ENCODE results near the gene COX19. TPM values are rescaled to one million over a fixed set of nuclear protein-coding genes. Genes with fewer than 3 reads are reported as not detected.

COX19 gene
- total RNA-seq, 4 donors from 2014 or later, result 6.3 to 13.3 (median 9.7) TPM

- Histone ChIP-seq H3K27ac (replicated peaks in 1 of 4) (no peak overlapping the region), H3K4me1 (peaks cover 16 to 46% (median 41%) of the 10 kb centered on the region in 4 donors), H3K9me3 (no peaks in the 10 kb centered on the region), H3K4me3 (no peak overlapping the region), H3K27me3 (peaks cover 0 to 8% (median 2%) of the 10 kb centered on the region in 4 donors), H3K36me3 (no peaks in the 10 kb centered on the region)
- intact Hi-C loops (cut with DNase I), result no loop called here
- TF ChIP-seq POLR2A (IDR thresholded peaks at IDR 0.05; ENCODE audit: low read depth) (no peak), POLR2AphosphoS5 (IDR thresholded peaks at IDR 0.05) (no peak)
- no peak for DNase-seq (ENCODE audit: extremely low spot score)
- 96% methylated on average over 5 of the region's 36 CpGs for WGBS
Measured at GRCh38 chr7:958221-959200, 16.8 kb downstream of the COX19 start.

GRCh38 chr7:957418-958220, 17.7 kb downstream of the COX19 start:
- Histone ChIP-seq H3K36me3 (no peaks in the 10 kb centered on the region), H3K4me1 (peaks cover 14 to 46% (median 41%) of the 10 kb centered on the region in 4 donors), H3K4me3 (no peak overlapping the region), H3K9me3 (no peaks in the 10 kb centered on the region), H3K27me3 (peaks cover 0 to 15% (median 3%) of the 10 kb centered on the region in 4 donors), H3K27ac (replicated peaks in 1 of 4) (no peak overlapping the region)
- no peak for DNase-seq (ENCODE audit: extremely low spot score)
- 86% methylated on average over 10 of the region's 32 CpGs for WGBS
- no peak for TF ChIP-seq EP300 (IDR thresholded peaks at IDR 0.05)
- no peak for TF ChIP-seq POLR2A (IDR thresholded peaks at IDR 0.05; ENCODE audit: low read depth)
- no peak for TF ChIP-seq CTCF (IDR thresholded peaks at IDR 0.05)
- intact Hi-C loops (cut with DNase I), result no loop called here

GRCh38 chr7:956031-956430, 19.3 kb downstream of the COX19 start:
- Histone ChIP-seq H3K27ac (replicated peaks in 1 of 4) (peak overlapping the region; percentile 81 to 95 (median 92)), H3K27me3 (peaks cover 0 to 22% (median 3%) of the 10 kb centered on the region in 4 donors), H3K4me3 (no peak overlapping the region), H3K9me3 (no peaks in the 10 kb centered on the region), H3K36me3 (no peaks in the 10 kb centered on the region), H3K4me1 (peaks cover 14 to 40% (median 39%) of the 10 kb centered on the region in 4 donors)
- TF ChIP-seq EP300 (IDR thresholded peaks at IDR 0.05) (no peak), POLR2A (IDR thresholded peaks at IDR 0.05; ENCODE audit: low read depth) (no peak), POLR2AphosphoS5 (IDR thresholded peaks at IDR 0.05) (no peak), CTCF (IDR thresholded peaks at IDR 0.05) (no peak)
- intact Hi-C loops (cut with DNase I), result no loop called here
- no peak for DNase-seq (ENCODE audit: extremely low spot score)
- 85% methylated on average over 10 of the region's 10 CpGs for WGBS

GRCh38 chr7:954330-955238, 20.8 kb downstream of the COX19 start, which contains the start of gene ADAP1:
TSS of gene ADAP1 (minus strand) at chr7:954680. CDS start at chr7:954477, 203 bp downstream.
- intact Hi-C loops (cut with DNase I), result loop anchor here (5.0 kb wide), 1 partner anchor 42 kb away; no protein-coding TSS in a partner anchor
- DNase-seq (ENCODE audit: extremely low spot score), result no peak

More at GRCh38 chr7:954330-955238, 20.8 kb downstream of the COX19 start, which contains the start of gene ADAP1:
- H3K4me3 ChIP-seq, result peak within 1 kb of the TSS; percentile 60 to 85 (median 74)
- H3K27me3 ChIP-seq, result peaks cover 0 to 22% (median 3%) of the 10 kb centered on the region in 4 donors
- 67% methylated on average over 1 of the region's 115 CpGs for WGBS
- H3K27ac ChIP-seq (replicated peaks in 1 of 4), result peak within 1 kb of the TSS; percentile 81 to 95 (median 92)
- H3K9me3 ChIP-seq, result no peaks in the 10 kb centered on the region
- TF ChIP-seq CTCF (IDR thresholded peaks at IDR 0.05) (peak in 2 of 3 experiments; percentile 33 to 37), POLR2AphosphoS5 (IDR thresholded peaks at IDR 0.05) (no peak)
- peaks cover 0 to 5% (median 0%) of the 10 kb centered on the region in 4 donors for H3K36me3 ChIP-seq
- peaks cover 11 to 39% (median 36%) of the 10 kb centered on the region in 4 donors for H3K4me1 ChIP-seq
